ENCODE measurements around the gene SNCB.

SNCB gene

DNA sequence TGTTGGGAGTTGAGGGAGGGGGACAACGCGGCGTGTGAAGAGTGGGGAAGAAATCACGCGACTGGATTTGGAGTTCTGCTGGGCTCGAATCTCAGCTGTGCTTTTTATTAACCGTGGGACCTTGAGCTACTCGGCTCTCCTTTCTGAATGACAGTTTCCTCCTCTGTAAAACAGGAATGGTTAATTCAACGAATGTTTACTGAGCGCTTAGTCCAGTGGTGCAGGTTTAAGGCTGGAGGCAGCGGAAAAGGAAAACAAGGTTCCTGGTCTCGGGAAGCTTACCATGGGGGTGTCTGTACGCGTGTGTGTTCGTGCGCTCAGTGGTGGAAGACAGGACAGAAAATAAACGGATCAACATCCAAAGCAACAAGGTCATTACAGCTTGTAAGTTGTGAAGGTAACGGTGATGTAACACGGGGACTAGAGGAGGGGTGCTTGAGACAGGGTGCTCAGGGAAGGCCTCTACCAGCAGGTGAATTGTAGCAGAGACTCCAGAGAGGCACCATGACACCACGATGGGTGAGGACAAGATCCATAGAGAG lies 418 bp upstream of the SNCB start:
- POLR2A ChIA-PET, result no interaction called here
- Histone ChIP-seq H3K4me1 (ENCODE audit: control extremely low read depth in 1 of 4, control insufficient read depth in 4 of 4, insufficient read depth in 4 of 4, low read length in 3 of 4) (peaks cover 2 to 15% (median 11%) of the 10 kb centered on the region in 4 experiments), H3K27ac (ENCODE audit: insufficient read depth in 1 of 2, low read depth in 1 of 2, low read length in 2 of 2, poor library complexity in 1 of 2, severe bottlenecking in 2 of 2) (no peak overlapping the region), H3K9me3 (ENCODE audit: control extremely low read depth in 1 of 5, control insufficient read depth in 4 of 5, insufficient read depth in 2 of 5, low read depth in 1 of 5, low read length in 4 of 5) (peaks cover 0 to 4% (median 0%) of the 10 kb centered on the region in 5 experiments), H3K4me3 (ENCODE audit: control insufficient read depth in 1 of 7, extremely low read depth in 1 of 7, insufficient read depth in 4 of 7, low read depth in 2 of 7, low read length in 6 of 7) (peak overlapping the region in 4 of 7 experiments; percentile 22 to 60 (median 46)), H3K27me3 (replicated peaks in 2 of 5; ENCODE audit: control insufficient read depth in 4 of 5, insufficient read depth in 5 of 5, low read length in 4 of 5) (peaks cover 11 to 94% (median 34%) of the 10 kb centered on the region in 5 experiments), H3K36me3 (ENCODE audit: control insufficient read depth in 4 of 4, insufficient read depth in 4 of 4, low read length in 3 of 4) (no peaks in the 10 kb centered on the region)
- no peak for DNase-seq
- CTCF ChIA-PET, result interaction anchor here (0.8 to 2.2 kb wide), 8 partner anchors 9 to 36 kb away, joined by 3 to 14 read pairs (median 4); no protein-coding TSS in a partner anchor
- WGBS (ENCODE audit: insufficient coverage), result 5% methylated on average over 19 of the region's 20 CpGs

DNA sequence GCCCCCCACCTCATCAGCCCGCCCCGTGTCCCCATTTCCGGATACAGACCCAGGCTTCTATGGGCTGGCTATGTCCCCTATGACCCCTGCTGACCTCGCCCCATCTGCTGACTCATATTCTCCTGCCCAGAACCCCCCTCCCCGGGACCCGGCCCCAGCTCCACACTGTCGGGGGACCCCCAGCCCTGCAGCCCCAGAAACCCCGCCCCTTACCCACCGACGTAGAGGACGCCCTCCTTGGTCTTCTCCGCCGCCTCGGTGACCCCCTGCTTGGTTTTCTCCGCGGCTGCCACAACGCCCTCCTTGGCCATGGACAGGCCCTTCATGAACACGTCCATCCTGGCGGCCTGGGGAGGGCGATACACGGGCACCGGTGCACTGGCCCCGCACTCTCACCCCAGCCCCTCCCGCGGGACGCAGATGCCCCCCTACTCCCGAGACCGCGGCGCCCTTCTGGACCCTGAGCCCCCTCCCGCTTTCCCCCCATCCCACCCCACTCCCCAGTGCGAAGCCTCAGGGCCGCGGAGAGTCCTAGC lies 949 bp downstream of the SNCB start:
- Histone ChIP-seq H3K4me3 (ENCODE audit: control insufficient read depth in 1 of 7, extremely low read depth in 1 of 7, insufficient read depth in 4 of 7, low read depth in 2 of 7, low read length in 6 of 7) (no peak overlapping the region), H3K9me3 (ENCODE audit: control extremely low read depth in 1 of 5, control insufficient read depth in 4 of 5, insufficient read depth in 2 of 5, low read depth in 1 of 5, low read length in 4 of 5) (no peaks in the 10 kb centered on the region), H3K4me1 (ENCODE audit: control extremely low read depth in 1 of 4, control insufficient read depth in 4 of 4, insufficient read depth in 4 of 4, low read length in 3 of 4) (peaks cover 2 to 15% (median 11%) of the 10 kb centered on the region in 4 experiments), H3K27me3 (replicated peaks in 2 of 5; ENCODE audit: control insufficient read depth in 4 of 5, insufficient read depth in 5 of 5, low read length in 4 of 5) (peaks cover 11 to 98% (median 35%) of the 10 kb centered on the region in 5 experiments), H3K27ac (ENCODE audit: insufficient read depth in 1 of 2, low read depth in 1 of 2, low read length in 2 of 2, poor library complexity in 1 of 2, severe bottlenecking in 2 of 2) (no peak overlapping the region), H3K36me3 (ENCODE audit: control insufficient read depth in 4 of 4, insufficient read depth in 4 of 4, low read length in 3 of 4) (no peaks in the 10 kb centered on the region)
- 11% methylated on average over 25 of the region's 34 CpGs for WGBS (ENCODE audit: insufficient coverage)
- POLR2A ChIA-PET, result interaction anchor here (1.3 kb wide), 1 partner anchor 18 kb away, joined by 4 read pairs; the partner anchor contains the start of gene TSPAN17
- DNase-seq, result no peak
- CTCF ChIA-PET, result interaction anchor here (0.9 to 2.2 kb wide), 3 partner anchors 8 to 56 kb away, joined by 3 to 14 read pairs (median 3); no protein-coding TSS in a partner anchor

DNA sequence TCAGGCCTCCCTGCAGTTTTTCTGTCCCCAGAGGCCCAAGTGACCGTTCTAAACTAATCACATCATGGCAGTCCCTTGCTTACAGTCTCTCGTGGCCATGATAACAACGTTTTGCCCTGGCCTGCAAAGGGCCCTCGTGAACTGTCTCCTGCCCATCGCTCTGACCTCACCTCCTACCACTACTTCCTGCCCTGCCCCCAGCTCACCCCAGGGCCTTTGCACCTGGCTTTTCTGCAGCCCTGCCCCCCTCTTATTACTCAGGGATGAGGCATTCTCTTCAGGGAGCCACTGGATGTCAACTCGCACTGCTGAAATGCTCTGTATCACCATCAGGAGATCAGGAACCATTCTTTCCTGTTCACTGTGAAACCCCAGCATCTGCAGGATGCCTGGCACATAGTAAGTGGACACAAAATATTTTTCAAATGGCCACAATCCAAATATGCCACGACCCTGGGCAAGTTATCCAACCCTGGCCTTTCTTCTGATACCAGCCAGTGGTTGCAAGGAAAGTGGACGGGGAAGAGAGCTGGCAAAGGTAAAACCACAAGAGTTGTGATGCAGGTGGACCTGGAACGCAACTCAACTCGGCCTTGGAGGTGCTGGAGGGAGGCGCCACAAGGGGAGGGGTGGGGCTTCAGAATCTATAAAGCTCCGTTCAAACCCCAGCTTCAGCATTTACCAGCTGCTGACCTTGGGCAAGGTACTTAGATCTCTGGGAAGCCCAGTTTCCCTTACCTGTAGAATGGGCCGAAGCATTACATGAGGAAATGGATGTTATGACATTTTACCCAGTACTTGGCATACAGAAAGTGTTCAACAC lies 1.7 kb downstream of the SNCB start:
- Histone ChIP-seq H3K27ac (ENCODE audit: insufficient read depth in 1 of 2, low read depth in 1 of 2, low read length in 2 of 2, poor library complexity in 1 of 2, severe bottlenecking in 2 of 2) (no peak overlapping the region), H3K4me1 (ENCODE audit: control extremely low read depth in 1 of 4, control insufficient read depth in 4 of 4, insufficient read depth in 4 of 4, low read length in 3 of 4) (peaks cover 2 to 15% (median 11%) of the 10 kb centered on the region in 4 experiments), H3K9me3 (ENCODE audit: control extremely low read depth in 1 of 5, control insufficient read depth in 4 of 5, insufficient read depth in 2 of 5, low read depth in 1 of 5, low read length in 4 of 5) (no peaks in the 10 kb centered on the region), H3K4me3 (ENCODE audit: control insufficient read depth in 1 of 7, extremely low read depth in 1 of 7, insufficient read depth in 4 of 7, low read depth in 2 of 7, low read length in 6 of 7) (no peak overlapping the region), H3K27me3 (replicated peaks in 2 of 5; ENCODE audit: control insufficient read depth in 4 of 5, insufficient read depth in 5 of 5, low read length in 4 of 5) (peaks cover 11 to 94% (median 34%) of the 10 kb centered on the region in 5 experiments), H3K36me3 (ENCODE audit: control insufficient read depth in 4 of 4, insufficient read depth in 4 of 4, low read length in 3 of 4) (no peaks in the 10 kb centered on the region)
- ChIA-PET CTCF (no interaction called here), POLR2A (interaction anchor here (0.7 to 1.3 kb wide), 2 partner anchors 19 to 185 kb away, joined by 3 to 4 read pairs; partner anchors contain the start of gene TSPAN17)
- 81% methylated on average over 11 of the region's 13 CpGs for WGBS (ENCODE audit: insufficient coverage)
- DNase-seq, result no peak

DNA sequence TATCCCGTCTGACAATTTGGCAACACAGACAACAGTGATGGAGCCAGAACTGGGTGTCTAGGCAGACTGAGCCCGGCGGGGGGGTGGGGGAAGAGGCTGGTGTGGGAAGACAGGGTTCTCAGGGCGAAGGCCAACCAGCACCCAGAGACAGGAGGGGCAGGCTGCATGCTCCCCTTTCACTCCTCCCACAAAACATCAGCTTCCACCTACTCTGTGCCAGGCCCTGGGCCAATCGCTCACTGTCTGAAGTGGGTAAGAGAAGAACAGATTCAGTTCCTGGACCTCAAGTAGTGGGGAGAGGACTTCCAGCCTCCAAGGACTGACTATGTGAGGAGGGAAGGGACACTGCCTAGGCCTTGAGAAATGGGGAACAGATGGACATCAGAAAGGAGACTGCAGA lies 2.8 kb downstream of the SNCB start:
- ChIA-PET POLR2A (no interaction called here), CTCF (interaction anchor here (1.4 kb wide), 1 partner anchor 16 kb away, joined by 3 read pairs; no protein-coding TSS in a partner anchor)
- H3K9me3 ChIP-seq (ENCODE audit: control extremely low read depth in 1 of 5, control insufficient read depth in 4 of 5, insufficient read depth in 2 of 5, low read depth in 1 of 5, low read length in 4 of 5), result no peaks in the 10 kb centered on the region
- H3K4me1 ChIP-seq (ENCODE audit: control extremely low read depth in 1 of 4, control insufficient read depth in 4 of 4, insufficient read depth in 4 of 4, low read length in 3 of 4), result peaks cover 2 to 15% (median 11%) of the 10 kb centered on the region in 4 experiments
- no peak overlapping the region for H3K4me3 ChIP-seq (ENCODE audit: control insufficient read depth in 1 of 7, extremely low read depth in 1 of 7, insufficient read depth in 4 of 7, low read depth in 2 of 7, low read length in 6 of 7)
- no peak overlapping the region for H3K27ac ChIP-seq (ENCODE audit: insufficient read depth in 1 of 2, low read depth in 1 of 2, low read length in 2 of 2, poor library complexity in 1 of 2, severe bottlenecking in 2 of 2)
- DNase-seq, result no peak
- 91% methylated on average over 2 of the region's 5 CpGs for WGBS (ENCODE audit: insufficient coverage)
- H3K27me3 ChIP-seq (replicated peaks in 2 of 5; ENCODE audit: control insufficient read depth in 4 of 5, insufficient read depth in 5 of 5, low read length in 4 of 5), result peaks cover 11 to 90% (median 28%) of the 10 kb centered on the region in 5 experiments
- no peaks in the 10 kb centered on the region for H3K36me3 ChIP-seq (ENCODE audit: control insufficient read depth in 4 of 4, insufficient read depth in 4 of 4, low read length in 3 of 4)

DNA sequence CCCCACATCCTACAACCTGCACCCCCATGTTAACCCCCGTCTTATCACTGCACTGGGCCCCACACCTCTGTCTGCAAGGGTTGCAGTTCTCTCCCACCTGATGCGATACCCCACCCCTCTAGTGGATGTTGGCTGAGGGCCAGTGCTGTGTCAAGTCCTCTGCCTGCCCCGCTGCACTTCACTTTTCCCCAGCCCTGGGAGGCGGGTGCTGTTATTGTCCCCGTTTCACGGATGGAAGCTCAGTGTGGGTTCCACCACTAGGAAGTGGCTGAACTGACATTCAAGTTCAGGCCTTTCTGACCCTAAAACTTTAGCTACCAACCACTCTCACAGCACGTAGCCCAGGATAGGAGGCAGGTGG lies 3.5 kb downstream of the SNCB start:
- POLR2A ChIA-PET, result no interaction called here
- WGBS (ENCODE audit: insufficient coverage), result 67% methylated on average over 4 of the region's 7 CpGs
- DNase-seq, result no peak
- peaks cover 9 to 93% (median 28%) of the 10 kb centered on the region in 5 experiments for H3K27me3 ChIP-seq (replicated peaks in 2 of 5; ENCODE audit: control insufficient read depth in 4 of 5, insufficient read depth in 5 of 5, low read length in 4 of 5)
- H3K9me3 ChIP-seq (ENCODE audit: control extremely low read depth in 1 of 5, control insufficient read depth in 4 of 5, insufficient read depth in 2 of 5, low read depth in 1 of 5, low read length in 4 of 5), result no peaks in the 10 kb centered on the region
- no peak overlapping the region for H3K4me3 ChIP-seq (ENCODE audit: control insufficient read depth in 1 of 7, extremely low read depth in 1 of 7, insufficient read depth in 4 of 7, low read depth in 2 of 7, low read length in 6 of 7)
- H3K36me3 ChIP-seq (ENCODE audit: control insufficient read depth in 4 of 4, insufficient read depth in 4 of 4, low read length in 3 of 4), result no peaks in the 10 kb centered on the region
- CTCF ChIA-PET, result interaction anchor here (1.4 kb wide), 1 partner anchor 15 kb away, joined by 3 read pairs; no protein-coding TSS in a partner anchor
- no peak overlapping the region for H3K27ac ChIP-seq (ENCODE audit: insufficient read depth in 1 of 2, low read depth in 1 of 2, low read length in 2 of 2, poor library complexity in 1 of 2, severe bottlenecking in 2 of 2)
- peaks cover 2 to 15% (median 11%) of the 10 kb centered on the region in 4 experiments for H3K4me1 ChIP-seq (ENCODE audit: control extremely low read depth in 1 of 4, control insufficient read depth in 4 of 4, insufficient read depth in 4 of 4, low read length in 3 of 4)

DNA sequence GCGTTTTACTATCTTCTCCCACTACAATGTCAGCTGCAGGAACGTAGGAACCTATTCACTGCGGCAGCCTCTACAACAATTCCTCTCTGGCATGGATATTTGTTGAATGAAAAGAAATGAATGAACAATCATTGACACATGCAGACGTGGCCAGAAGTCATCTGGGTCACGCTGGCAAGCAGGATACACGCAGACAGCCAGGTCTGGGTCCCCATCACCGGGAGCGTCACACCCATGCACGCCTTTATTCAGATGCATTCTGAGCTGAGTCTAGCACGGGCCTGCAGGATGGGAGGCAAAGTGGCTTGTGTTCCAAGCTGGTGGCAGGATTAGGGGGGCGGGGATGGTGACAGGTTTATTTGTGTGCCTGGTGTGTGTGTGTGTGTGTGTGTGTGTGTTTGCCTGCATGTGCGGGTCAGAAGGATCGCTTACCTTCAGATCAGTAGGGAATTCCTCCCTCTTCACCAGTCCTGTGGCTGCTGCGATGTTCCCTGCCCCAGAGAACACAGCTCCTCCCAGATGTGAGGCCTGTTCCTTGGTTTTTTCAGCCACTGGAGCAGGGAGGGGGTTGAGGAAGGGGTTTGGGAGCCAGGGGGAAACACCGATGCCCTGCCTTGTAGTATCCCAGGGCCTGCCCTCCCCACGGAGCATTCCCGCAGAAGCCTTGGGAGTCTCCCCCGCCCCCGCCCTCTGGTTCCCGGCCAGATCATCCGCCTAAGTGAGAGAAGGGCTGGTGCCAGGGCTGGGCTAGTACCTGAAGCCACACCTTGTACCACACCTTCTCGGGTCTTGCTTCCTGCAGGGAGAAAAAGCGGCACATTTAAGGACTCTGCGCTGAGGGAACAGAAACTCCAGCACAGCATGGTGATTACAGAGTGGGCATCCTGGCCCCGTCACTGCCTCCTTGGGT lies 4.1 kb downstream of the SNCB start:
- ChIA-PET CTCF (interaction anchor here (0.8 to 1.4 kb wide), 2 partner anchors 13 to 15 kb away, joined by 3 read pairs; no protein-coding TSS in a partner anchor), POLR2A (no interaction called here)
- WGBS (ENCODE audit: insufficient coverage), result 83% methylated on average over 17 of the region's 25 CpGs
- H3K4me3 ChIP-seq (ENCODE audit: control insufficient read depth in 1 of 7, extremely low read depth in 1 of 7, insufficient read depth in 4 of 7, low read depth in 2 of 7, low read length in 6 of 7), result no peak overlapping the region
- DNase-seq, result no peak
- H3K9me3 ChIP-seq (ENCODE audit: control extremely low read depth in 1 of 5, control insufficient read depth in 4 of 5, insufficient read depth in 2 of 5, low read depth in 1 of 5, low read length in 4 of 5), result no peaks in the 10 kb centered on the region
- H3K27me3 ChIP-seq (replicated peaks in 2 of 5; ENCODE audit: control insufficient read depth in 4 of 5, insufficient read depth in 5 of 5, low read length in 4 of 5), result peaks cover 7 to 93% (median 28%) of the 10 kb centered on the region in 5 experiments
- peaks cover 2 to 15% (median 12%) of the 10 kb centered on the region in 4 experiments for H3K4me1 ChIP-seq (ENCODE audit: control extremely low read depth in 1 of 4, control insufficient read depth in 4 of 4, insufficient read depth in 4 of 4, low read length in 3 of 4)
- H3K36me3 ChIP-seq (ENCODE audit: control insufficient read depth in 4 of 4, insufficient read depth in 4 of 4, low read length in 3 of 4), result no peaks in the 10 kb centered on the region
- H3K27ac ChIP-seq (ENCODE audit: insufficient read depth in 1 of 2, low read depth in 1 of 2, low read length in 2 of 2, poor library complexity in 1 of 2, severe bottlenecking in 2 of 2), result no peak overlapping the region
